Activated CD4-positive, alpha-beta T cell treated with anti-CD3 and anti-CD28 coated beads, Interleukin-2, amount 50 U/mL, for 16 hours (primary cell): ENCODE results near the gene NKX2-2.
"Not testable (repeated sequence)": the region's sequence is repeated elsewhere in the genome, so short reads cannot be mapped to it uniquely, and the experiment has no call there.

ENCODE experiments used
- DNase-seq: peaks from one replicate; pipeline ENCODE4 v3.0.0-alpha.2; 2020

Gene NKX2-2

DNA sequence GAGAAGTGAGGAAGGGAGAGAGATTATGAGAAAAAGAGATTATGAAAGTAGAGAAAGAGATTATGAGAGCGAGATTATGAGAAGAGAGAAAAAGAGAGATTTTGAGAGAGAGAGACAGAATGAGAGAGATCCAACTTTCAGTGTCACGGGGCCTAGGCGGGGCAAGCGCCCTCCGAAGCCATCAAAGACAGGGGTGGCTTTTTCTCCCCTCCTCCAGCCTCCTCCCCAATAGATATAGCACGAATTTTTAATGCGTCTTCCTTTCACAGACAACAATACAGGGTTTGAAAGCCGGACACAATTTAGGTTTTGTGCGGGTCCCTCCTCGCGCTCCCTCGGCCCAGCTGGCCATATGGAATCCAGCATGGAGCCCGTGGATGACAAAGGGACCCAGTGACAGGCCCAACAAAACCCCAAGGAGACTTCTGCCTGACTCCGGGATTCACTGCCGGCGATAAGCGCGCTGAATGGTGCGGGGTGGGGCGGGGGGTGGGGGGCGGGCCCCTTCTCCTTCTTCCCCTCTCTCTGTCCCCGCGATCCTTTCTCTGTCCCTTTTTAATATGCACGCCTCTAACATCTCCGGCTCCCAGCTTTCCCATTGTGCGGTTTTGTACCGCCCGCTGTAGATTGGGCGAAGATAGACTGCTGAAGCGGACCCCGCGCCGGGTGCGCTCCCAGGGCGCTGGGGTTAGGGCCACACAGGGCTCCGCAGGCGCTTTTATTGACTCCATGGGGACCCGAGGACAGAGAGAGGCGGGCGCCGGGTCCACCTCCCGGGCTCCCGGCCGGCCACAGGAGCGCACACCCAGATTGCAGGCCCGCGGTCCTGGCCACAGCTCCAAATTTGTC is 5.4 kb downstream of the NKX2-2 start:
- DNase-seq: no peak

DNA sequence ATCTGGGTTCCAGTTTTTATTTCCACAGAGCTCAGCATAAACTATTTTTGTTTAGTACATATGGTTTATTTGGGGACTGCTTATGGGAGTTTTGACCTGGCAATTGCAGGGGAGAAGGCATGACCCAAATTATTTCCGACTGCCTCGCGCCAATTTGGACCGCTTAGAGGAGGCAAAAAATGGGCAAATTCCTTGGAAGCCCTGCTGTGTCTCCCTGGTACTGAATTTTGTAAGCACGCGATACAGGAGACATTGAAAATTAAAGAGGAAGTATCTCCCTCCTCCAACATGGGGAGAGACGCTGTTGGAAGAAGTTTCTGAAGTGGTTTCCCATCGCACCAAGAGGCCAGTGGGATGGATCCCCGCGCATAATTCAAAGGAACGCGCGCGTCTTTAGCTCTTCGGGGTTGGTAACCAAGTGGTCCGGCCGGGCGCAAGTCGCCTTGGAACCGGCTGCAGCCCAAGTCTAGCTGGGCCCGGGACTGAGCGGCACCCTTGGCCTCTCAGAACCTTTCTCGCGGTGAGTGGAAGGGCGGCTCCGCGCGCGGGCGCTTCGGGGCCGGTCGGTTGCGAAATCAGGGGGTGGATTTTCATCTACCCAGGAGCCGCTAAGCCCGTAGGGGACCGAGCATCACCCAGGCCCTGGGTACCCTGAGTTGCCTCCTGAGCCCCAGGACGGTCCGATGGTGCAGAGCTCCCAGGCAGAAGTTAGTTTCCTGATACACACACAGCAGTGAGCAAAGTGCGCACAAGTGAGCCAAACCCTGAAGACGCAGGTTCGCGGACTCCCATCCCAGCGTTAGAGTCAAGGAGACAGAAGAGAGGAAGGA is 6.2 kb downstream of the NKX2-2 start:
- DNase-seq: no peak

DNA sequence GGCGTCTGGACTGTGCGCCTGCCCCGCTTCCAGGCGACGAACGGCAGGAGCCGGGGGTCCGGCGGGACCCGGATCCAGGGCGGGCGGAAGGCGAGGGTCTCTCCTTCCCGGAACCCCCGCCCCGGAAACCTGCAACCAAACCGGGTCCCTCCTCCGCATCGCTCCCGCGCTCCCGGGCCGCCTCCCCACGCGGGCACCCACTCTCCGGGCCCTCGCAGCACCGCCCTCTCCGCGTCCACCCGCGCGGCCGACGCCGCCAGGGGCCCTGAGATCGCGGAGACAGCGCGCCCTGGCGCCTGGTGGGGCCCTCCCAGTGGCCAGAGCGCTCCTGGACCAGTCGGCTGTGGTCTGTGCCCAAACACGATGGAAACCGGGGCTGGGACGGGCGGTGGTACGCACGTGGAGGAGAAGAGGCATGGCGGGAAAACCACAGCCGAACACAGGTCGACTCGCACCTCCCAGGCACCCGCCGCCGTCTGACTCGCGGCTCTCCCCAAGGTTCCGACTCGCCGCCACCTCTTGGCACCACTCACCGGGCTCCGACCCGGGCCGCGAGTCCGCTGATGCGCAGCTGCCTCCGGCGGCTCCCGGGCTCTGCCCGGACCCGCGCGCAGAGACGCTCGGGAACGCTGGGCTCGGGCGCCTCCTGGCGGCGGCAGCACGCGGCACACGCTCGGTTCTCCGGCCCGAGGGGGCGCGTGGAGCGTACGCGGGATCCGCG is 7.9 kb downstream of the NKX2-2 start:
- DNase-seq: peak; percentile 66

DNA sequence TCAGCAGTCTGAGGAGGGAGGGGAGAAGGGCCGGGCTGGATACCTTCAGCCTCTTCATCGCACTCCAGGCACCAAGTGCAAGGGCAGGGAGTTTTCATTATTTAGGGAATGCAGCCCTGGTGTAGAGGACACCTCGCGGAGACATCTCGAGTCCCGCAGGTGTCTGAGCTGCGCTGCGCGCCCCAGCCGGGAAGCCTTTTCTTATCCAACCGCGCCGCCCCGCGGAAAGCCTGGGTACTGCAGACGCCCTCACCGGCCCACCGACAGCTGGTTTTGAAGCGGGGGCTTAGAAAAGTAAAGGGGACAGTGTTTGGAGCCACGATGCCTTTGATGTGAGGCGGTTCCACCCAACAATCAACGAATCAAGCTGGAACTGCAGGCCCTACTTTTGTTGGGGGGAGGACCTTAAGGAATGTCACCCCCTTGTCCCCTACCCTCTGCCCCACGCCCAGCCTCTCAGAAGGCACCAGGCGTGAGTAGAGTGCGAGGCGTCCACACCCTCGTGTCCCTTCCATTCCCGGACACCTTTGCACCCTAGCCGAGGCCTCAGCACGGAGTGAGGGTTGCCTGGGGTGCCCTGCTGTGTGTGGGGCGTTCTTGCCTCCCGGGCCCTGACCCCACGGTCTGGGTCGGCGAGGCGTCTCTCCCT is 8.6 kb downstream of the NKX2-2 start:
- peak; percentile 79 for DNase-seq

DNA sequence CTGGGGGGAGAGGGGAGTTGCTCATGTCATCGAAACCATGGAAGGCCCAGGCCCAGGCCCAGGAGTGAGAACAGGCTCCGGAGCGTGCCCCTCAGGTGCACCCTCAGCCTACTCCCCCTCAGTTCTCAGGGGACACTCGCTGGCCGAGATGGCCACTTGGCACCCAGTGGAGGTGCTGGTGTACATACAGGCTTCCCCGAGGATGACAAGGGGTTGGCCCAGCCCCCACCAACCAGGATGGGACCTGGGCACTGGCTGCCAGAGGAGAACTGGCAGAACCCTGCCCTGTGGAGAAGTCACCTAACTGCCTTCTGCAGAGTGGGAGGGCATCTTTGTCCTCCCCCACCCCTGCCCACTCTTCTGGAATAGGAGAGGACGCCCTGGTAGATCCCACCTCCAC is 9.5 kb downstream of the NKX2-2 start:
- DNase-seq: no peak

DNA sequence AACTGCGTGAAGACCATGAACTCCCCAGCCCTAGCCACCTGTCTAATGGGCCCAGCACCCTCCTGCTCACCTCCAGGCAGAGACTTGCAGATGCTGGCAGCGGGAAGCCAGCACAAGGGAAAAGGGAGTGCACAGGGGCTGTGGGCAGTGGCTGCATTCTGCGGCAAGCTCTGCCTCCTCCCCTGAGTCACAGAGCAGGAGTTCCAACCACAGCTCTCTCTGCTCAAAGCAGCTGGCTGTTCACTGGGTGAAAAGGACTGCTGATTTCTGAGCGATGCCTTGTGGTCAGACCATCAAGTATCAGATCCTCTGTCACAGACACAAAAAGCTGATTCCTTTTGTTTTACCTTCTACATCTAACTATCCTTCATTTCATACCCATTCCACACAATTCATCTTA is 10.5 kb downstream of the NKX2-2 start:
- DNase-seq: peak; percentile 43

DNA sequence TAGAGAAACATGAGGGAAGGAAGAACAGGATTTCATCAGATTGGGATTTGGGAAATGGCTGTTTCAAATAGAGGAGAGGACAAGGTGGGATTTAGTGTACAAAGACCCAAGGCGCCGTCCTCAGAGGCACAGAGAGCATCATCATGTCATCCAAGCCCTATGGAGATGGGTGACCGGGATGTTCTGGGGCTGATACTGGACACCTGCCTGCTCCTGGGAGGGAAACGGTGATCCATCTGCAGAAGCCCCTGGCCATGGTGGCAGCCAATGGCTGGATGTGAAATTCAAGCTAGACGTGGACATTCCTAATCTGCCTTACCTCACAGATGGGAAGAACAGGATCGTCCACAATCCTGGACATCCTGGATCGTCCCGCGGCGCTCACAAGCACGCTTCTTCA is 12.7 kb downstream of the NKX2-2 start:
- no peak for DNase-seq

DNA sequence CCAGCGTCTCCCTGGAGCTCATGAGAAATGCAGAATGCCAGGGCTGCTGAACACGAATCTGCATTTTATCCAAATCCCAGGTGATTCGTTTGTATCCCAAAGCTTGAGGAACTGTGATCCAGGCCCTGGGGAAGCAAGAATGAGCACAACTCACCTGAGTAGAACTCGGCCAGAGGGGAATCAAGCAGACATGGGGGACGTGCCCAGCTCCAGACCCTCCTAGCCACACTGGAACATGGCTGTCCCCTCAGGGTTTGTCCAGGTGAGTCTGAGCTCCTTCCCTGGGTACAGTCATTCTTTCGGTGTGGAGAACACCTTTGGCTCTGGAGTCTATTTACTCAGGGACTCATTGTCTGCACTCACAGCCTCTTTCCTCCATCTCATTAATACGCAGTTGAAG is 13.3 kb downstream of the NKX2-2 start:
- no peak for DNase-seq

DNA sequence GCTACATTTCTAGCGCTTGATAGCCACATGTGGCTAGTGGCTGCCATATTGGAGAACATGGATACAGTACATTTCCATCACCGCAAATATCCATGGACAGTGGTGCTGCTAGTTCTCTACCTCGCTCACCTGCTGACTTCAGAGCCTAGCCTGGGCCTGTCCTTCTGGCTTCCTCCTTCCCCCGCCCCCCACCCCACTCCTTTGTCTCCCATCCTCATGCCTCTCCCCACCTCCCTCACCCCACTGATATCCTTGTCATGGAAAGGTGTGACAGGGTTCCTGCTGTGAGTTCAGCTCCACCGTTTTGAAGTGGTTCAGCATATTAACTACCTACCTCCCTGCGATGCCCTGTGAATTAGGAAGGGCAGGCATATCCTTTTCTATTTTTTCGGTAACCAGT is 14.2 kb downstream of the NKX2-2 start:
- no peak for DNase-seq

DNA sequence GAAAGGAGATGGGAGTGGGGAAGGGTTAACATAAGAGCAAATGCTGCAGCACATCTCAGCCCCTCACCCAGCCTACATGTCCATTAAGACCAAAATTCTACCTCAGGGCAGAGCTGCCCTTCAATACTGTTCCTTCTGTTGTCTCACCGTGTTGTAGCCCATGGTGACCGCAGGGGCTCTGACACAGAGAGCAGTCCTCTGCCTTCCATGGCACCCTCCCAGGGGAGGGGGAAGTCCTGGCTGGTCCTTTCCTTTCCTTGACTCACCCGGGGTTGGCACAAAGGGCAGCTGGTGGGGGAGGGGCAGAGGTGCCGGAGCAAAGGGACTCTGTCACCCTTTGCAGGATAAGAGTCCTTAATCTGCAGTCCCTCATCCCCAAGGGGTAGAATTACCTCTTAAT is 15.2 kb downstream of the NKX2-2 start:
- no peak for DNase-seq

DNA sequence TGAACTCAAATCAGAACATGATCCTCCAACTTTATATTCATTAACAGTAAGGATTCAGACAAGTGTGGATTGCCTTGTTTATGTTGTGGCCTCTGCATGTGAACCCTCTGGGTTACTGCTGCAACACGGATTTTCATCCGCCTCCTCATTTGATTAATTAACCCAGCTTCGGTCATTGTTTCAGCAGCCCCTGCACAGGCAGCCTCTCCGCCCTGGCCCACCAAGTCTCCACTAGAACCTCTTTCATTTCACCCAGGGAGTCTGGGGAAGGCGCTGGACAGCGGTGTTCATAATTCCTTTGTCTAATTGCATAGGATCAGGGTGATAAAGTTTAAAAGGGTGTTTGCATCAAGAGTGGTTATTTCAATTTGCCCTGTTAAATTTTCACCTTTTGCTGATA is 15.7 kb downstream of the NKX2-2 start:
- no peak for DNase-seq

DNA sequence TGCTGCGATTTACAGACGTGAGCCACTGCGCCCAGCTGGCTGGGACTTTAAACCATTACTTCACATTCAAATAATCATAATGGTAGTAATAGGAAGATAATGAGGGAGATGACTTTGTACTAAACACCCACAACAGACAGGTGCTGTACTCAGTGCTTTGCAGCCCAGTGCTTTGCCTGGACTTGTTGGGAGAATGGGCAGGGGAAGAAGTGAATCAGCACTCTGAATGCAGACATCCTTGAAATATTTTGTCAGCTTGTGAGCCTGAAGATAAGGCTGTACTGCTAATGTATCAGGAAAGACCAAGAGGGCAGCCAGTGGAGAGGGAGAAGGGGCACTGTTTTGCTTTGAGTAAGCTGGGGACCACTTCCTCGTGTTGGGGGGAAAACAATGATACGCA is 17.4 kb downstream of the NKX2-2 start:
- DNase-seq: no peak

DNA sequence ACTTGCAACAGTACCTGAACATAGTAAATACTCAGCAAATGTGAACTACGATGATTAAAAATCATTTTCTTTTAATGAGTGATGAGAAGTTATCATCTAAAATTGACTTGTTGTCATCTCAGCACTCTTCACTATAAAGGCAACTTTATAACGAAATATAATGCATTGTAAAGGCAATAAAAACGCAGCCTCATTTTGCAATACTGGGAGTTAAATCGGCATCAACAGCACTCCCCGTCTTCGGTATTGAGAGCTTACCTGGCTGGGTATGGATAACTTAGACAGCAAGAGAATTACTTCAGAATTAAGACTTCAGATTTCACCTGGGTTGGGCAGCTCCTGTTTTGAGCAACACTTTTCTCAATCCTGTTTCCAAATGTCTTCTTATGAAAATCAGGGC is 20.8 kb downstream of the NKX2-2 start:
- DNase-seq: no peak

DNA sequence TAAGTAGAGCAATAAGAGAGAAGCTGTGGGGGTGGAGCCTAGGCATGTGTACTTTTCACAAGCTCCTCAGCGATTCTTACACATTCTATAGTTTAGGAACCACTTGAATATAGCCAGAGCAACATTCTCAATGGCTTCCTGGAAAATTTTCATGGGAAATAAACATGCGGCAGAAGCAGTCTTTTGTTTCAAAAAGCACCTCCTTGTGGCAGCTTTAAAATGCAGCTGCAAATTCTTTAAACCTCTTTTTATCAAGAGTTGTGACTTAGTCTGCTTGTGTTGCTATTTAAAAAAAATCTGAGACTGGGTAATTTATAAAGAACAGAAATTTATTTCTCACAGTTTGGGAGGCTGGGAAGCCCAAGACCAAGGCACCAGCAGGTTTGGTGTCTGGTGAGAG is 23.8 kb downstream of the NKX2-2 start:
- DNase-seq: no peak

DNA sequence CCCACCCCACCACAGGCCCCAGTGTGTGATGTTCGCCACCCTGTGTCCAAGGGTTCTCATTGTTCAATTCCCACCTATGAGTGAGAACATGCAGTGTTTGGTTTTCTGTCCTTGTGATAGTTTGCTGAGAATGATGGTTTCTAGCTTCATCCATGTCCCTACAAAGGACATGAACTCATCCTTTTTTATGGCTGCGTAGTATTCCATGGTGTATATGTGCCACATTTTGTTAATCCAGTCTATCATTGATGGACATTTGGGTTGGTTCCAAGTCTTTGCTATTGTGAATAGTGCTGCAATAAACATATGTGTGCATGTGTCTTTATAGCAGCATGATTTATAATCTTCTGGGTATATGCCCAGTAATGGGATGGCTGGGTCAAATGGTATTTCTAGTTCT is 33.7 kb downstream of the NKX2-2 start:
- not testable (repeated sequence) for DNase-seq

DNA sequence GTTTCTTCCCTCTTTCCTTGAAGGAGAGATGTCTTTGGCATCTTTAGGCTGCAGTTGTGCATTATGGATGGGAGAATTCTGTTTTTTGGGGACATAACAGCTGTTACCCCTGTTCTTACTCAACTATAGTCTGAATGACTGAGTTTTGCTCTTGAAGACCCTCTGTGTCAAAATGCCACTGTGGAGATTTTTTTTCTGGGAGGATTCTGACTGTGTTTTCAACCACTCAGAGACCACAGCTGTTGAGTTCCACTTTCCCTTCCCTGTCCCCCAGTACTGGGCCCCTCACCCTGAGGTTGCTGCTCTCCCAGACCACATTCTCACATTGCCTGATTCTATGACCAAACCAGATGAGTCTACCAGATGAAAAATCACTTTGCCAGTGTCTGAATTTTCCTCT is 48.1 kb downstream of the NKX2-2 start:
- no peak for DNase-seq

DNA sequence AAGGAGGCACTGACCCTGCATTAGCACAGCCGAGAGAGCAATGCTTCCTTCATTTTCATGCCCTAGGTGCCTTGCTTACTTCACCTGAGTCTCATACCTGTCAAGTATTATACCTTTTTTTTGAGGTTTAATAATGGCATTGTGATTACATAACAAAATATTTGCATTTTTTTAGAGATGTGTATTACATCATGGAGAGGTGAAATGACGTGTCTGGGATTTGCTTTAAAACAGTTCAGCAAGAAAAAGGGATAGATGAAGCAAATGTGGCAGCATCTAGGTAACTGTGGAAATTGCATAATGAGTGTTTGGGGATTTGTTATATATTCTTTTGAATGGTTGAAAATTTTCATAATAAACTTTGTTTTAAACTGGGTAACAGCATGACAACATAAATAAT is 48.9 kb downstream of the NKX2-2 start:
- no peak for DNase-seq
